ENCODE data around the gene AVPR2.

AVPR2 gene

GRCh38 chrX:153906126-153906917, 1.8 kb downstream of the AVPR2 start:
- Histone ChIP-seq H3K9ac (ENCODE audit: low read length) (no peak overlapping the region), H3K9me3 (ENCODE audit: insufficient read depth, low read depth, low read length) (no peaks in the 10 kb centered on the region), H3K4ac (ENCODE audit: low read depth, low read length) (no peak overlapping the region), H3K4me1 (ENCODE audit: control insufficient read depth in 1 of 2, insufficient read depth in 2 of 2, low read length in 2 of 2) (peaks cover 9 to 12% of the 10 kb centered on the region in 2 experiments), H2BK120ac (ENCODE audit: insufficient read depth, low read length, poor library complexity) (no peak overlapping the region), H3K23ac (ENCODE audit: low read length) (no peak overlapping the region), H3K4me2 (ENCODE audit: low read length) (no peak overlapping the region), H2AFZ (ENCODE audit: insufficient read depth, low read length, poor library complexity) (no peak overlapping the region), H4K91ac (ENCODE audit: low read depth, low read length) (no peak overlapping the region), H4K8ac (ENCODE audit: low read depth, low read length) (no peak overlapping the region), H2AK5ac (ENCODE audit: low read length) (no peak overlapping the region), H4K12ac (ENCODE audit: low read depth, low read length) (no peak overlapping the region), H3K36me3 (ENCODE audit: control insufficient read depth in 1 of 2, insufficient read depth in 2 of 2, low read length in 2 of 2) (no peaks in the 10 kb centered on the region), H2BK5ac (ENCODE audit: low read depth, low read length, poor library complexity) (no peak overlapping the region), H3K79me1 (ENCODE audit: low read length) (peaks cover 2% of the 10 kb centered on the region), H3K27me3 (ENCODE audit: insufficient read depth, low read length) (no peaks in the 10 kb centered on the region), H3K18ac (ENCODE audit: low read length) (no peak overlapping the region), H3K14ac (ENCODE audit: low read length) (no peak overlapping the region), H2BK12ac (ENCODE audit: low read length) (no peak overlapping the region), H3K27ac (ENCODE audit: low read depth, low read length) (no peak overlapping the region), H3K4me3 (ENCODE audit: low read depth, low read length) (no peak overlapping the region), H3K79me2 (ENCODE audit: control insufficient read depth, insufficient read depth, low read length, poor library complexity) (peaks cover under 1% of the 10 kb centered on the region)
- no CpG with 5 or more reads among the region's 27 CpGs for WGBS (ENCODE audit: extremely low coverage, insufficient coverage, insufficient read length)
- DNase-seq = no peak

- Histone ChIP-seq H3K4me3 (ENCODE audit: low read depth, low read length) (no peak overlapping the region), H4K91ac (ENCODE audit: low read depth, low read length) (no peak overlapping the region), H3K27me3 (ENCODE audit: insufficient read depth, low read length) (no peaks in the 10 kb centered on the region), H3K9ac (ENCODE audit: low read length) (no peak overlapping the region), H3K79me1 (ENCODE audit: low read length) (no peaks in the 10 kb centered on the region), H3K79me2 (ENCODE audit: control insufficient read depth, insufficient read depth, low read length, poor library complexity) (no peaks in the 10 kb centered on the region), H2BK5ac (ENCODE audit: low read depth, low read length, poor library complexity) (no peak overlapping the region), H3K4me1 (ENCODE audit: control insufficient read depth in 1 of 2, insufficient read depth in 2 of 2, low read length in 2 of 2) (peaks cover 5 to 10% of the 10 kb centered on the region in 2 experiments), H3K9me3 (ENCODE audit: insufficient read depth, low read depth, low read length) (no peaks in the 10 kb centered on the region), H2AK5ac (ENCODE audit: low read length) (no peak overlapping the region), H2BK12ac (ENCODE audit: low read length) (no peak overlapping the region), H3K18ac (ENCODE audit: low read length) (no peak overlapping the region), H3K27ac (ENCODE audit: low read depth, low read length) (no peak overlapping the region), H2BK120ac (ENCODE audit: insufficient read depth, low read length, poor library complexity) (no peak overlapping the region), H3K14ac (ENCODE audit: low read length) (no peak overlapping the region), H3K36me3 (ENCODE audit: control insufficient read depth in 1 of 2, insufficient read depth in 2 of 2, low read length in 2 of 2) (no peaks in the 10 kb centered on the region), H4K12ac (ENCODE audit: low read depth, low read length) (no peak overlapping the region), H2AFZ (ENCODE audit: insufficient read depth, low read length, poor library complexity) (no peak overlapping the region), H3K4me2 (ENCODE audit: low read length) (no peak overlapping the region), H4K8ac (ENCODE audit: low read depth, low read length) (no peak overlapping the region), H3K23ac (ENCODE audit: low read length) (no peak overlapping the region), H3K4ac (ENCODE audit: low read depth, low read length) (no peak overlapping the region)
- no CpG with 5 or more reads among the region's 12 CpGs for WGBS (ENCODE audit: extremely low coverage, insufficient coverage, insufficient read length)
- no peak for DNase-seq
Measured at GRCh38 chrX:153907456-153907855, 3.0 kb downstream of the AVPR2 start.

GRCh38 chrX:153908219-153908860, 3.9 kb downstream of the AVPR2 start:
- H3K27me3 ChIP-seq (ENCODE audit: insufficient read depth, low read length) = no peaks in the 10 kb centered on the region
- no peak overlapping the region for H3K4me3 ChIP-seq (ENCODE audit: low read depth, low read length)
- no CpG with 5 or more reads among the region's 23 CpGs for WGBS (ENCODE audit: extremely low coverage, insufficient coverage, insufficient read length)
- no peak overlapping the region for H2AK5ac ChIP-seq (ENCODE audit: low read length)
- H3K27ac ChIP-seq (ENCODE audit: low read depth, low read length) = no peak overlapping the region
- no peak overlapping the region for H2BK12ac ChIP-seq (ENCODE audit: low read length)
- no peaks in the 10 kb centered on the region for H3K9me3 ChIP-seq (ENCODE audit: insufficient read depth, low read depth, low read length)
- H3K79me1 ChIP-seq (ENCODE audit: low read length) = no peaks in the 10 kb centered on the region
- no peak overlapping the region for H3K9ac ChIP-seq (ENCODE audit: low read length)
- peaks cover 5 to 9% of the 10 kb centered on the region in 2 experiments for H3K4me1 ChIP-seq (ENCODE audit: control insufficient read depth in 1 of 2, insufficient read depth in 2 of 2, low read length in 2 of 2)
- no peaks in the 10 kb centered on the region for H3K79me2 ChIP-seq (ENCODE audit: control insufficient read depth, insufficient read depth, low read length, poor library complexity)
- H4K91ac ChIP-seq (ENCODE audit: low read depth, low read length) = no peak overlapping the region
- no peak overlapping the region for H3K4ac ChIP-seq (ENCODE audit: low read depth, low read length)
- H2BK5ac ChIP-seq (ENCODE audit: low read depth, low read length, poor library complexity) = no peak overlapping the region
- H4K12ac ChIP-seq (ENCODE audit: low read depth, low read length) = no peak overlapping the region
- no peak overlapping the region for H3K23ac ChIP-seq (ENCODE audit: low read length)
- H2AFZ ChIP-seq (ENCODE audit: insufficient read depth, low read length, poor library complexity) = no peak overlapping the region
- H2BK120ac ChIP-seq (ENCODE audit: insufficient read depth, low read length, poor library complexity) = no peak overlapping the region
- H3K18ac ChIP-seq (ENCODE audit: low read length) = no peak overlapping the region
- no peak overlapping the region for H3K14ac ChIP-seq (ENCODE audit: low read length)
- no peaks in the 10 kb centered on the region for H3K36me3 ChIP-seq (ENCODE audit: control insufficient read depth in 1 of 2, insufficient read depth in 2 of 2, low read length in 2 of 2)
- no peak overlapping the region for H4K8ac ChIP-seq (ENCODE audit: low read depth, low read length)
- no peak for DNase-seq
- H3K4me2 ChIP-seq (ENCODE audit: low read length) = no peak overlapping the region

GRCh38 chrX:153909024-153909979, 4.8 kb downstream of the AVPR2 start:
- Histone ChIP-seq H3K4ac (ENCODE audit: low read depth, low read length) (no peak overlapping the region), H3K79me1 (ENCODE audit: low read length) (no peaks in the 10 kb centered on the region), H2BK5ac (ENCODE audit: low read depth, low read length, poor library complexity) (no peak overlapping the region), H3K27ac (ENCODE audit: low read depth, low read length) (no peak overlapping the region), H2AK5ac (ENCODE audit: low read length) (no peak overlapping the region), H3K79me2 (ENCODE audit: control insufficient read depth, insufficient read depth, low read length, poor library complexity) (no peaks in the 10 kb centered on the region), H3K18ac (ENCODE audit: low read length) (no peak overlapping the region), H3K9me3 (ENCODE audit: insufficient read depth, low read depth, low read length) (no peaks in the 10 kb centered on the region), H3K14ac (ENCODE audit: low read length) (no peak overlapping the region), H2AFZ (ENCODE audit: insufficient read depth, low read length, poor library complexity) (no peak overlapping the region), H4K91ac (ENCODE audit: low read depth, low read length) (no peak overlapping the region), H2BK120ac (ENCODE audit: insufficient read depth, low read length, poor library complexity) (no peak overlapping the region), H3K9ac (ENCODE audit: low read length) (no peak overlapping the region), H3K23ac (ENCODE audit: low read length) (no peak overlapping the region), H3K4me1 (ENCODE audit: control insufficient read depth in 1 of 2, insufficient read depth in 2 of 2, low read length in 2 of 2) (peaks cover under 1 to 2% of the 10 kb centered on the region in 2 experiments), H2BK12ac (ENCODE audit: low read length) (no peak overlapping the region), H4K8ac (ENCODE audit: low read depth, low read length) (no peak overlapping the region), H3K27me3 (ENCODE audit: insufficient read depth, low read length) (no peaks in the 10 kb centered on the region), H3K4me3 (ENCODE audit: low read depth, low read length) (no peak overlapping the region), H3K4me2 (ENCODE audit: low read length) (no peak overlapping the region), H4K12ac (ENCODE audit: low read depth, low read length) (no peak overlapping the region), H3K36me3 (ENCODE audit: control insufficient read depth in 1 of 2, insufficient read depth in 2 of 2, low read length in 2 of 2) (no peaks in the 10 kb centered on the region)
- WGBS (ENCODE audit: extremely low coverage, insufficient coverage, insufficient read length) = no CpG with 5 or more reads among the region's 37 CpGs
- DNase-seq = no peak

Data from trophoblast cell (in vitro differentiated cells and primary cell).